ENCODE measurements around the gene FBXO46.

FBXO46 gene

DNA sequence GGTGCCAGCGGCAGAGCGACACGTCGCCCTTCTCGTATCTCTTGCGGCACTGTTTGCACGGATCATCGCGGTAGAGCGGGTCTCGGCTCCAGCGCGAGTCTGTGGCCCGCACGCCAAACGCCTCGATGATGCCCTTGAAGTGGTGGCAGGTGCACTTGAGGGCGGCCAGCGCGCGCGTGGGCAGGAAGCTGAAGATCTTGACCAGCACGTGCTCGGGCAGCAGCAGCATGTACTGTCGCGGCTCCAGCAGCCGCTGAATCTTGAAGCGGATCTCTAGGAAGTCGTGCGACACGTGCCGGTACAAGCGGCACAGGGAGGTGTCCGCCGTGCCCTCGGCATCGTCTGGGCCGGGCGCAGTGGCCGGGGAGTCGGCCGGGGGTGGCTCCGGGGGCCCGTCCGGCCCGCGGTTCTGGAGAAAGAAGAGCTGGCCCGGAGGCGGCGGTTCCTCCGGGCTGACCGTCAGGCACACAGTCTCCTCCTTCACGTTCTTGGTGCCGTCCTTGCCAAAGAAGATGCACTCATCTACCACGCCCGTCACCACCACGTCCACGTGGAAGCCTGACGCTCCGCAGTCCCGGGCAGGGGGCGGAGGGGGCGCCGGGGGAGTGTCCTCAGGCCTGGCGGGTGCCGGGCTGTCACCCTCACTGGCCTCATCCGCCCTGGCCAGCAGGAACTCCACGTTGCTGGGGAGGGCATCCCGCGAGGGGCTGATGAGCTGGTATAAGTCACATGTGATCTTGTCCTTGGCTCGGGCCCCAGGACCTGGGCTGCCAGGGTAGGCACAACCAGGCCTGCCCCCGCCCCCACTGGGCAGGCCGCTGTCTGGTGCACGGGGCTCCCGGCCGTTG, 18.6 kb downstream of the FBXO46 start:
- DNase-seq (ENCODE audit: low read depth), result no peak
- no peak overlapping the region for H3K4me3 ChIP-seq (ENCODE audit: low read length)
- TF ChIP-seq CTCF (IDR thresholded peaks at IDR 0.05; ENCODE audit: insufficient read depth, low read depth, low read length, missing control alignments), result no peak

DNA sequence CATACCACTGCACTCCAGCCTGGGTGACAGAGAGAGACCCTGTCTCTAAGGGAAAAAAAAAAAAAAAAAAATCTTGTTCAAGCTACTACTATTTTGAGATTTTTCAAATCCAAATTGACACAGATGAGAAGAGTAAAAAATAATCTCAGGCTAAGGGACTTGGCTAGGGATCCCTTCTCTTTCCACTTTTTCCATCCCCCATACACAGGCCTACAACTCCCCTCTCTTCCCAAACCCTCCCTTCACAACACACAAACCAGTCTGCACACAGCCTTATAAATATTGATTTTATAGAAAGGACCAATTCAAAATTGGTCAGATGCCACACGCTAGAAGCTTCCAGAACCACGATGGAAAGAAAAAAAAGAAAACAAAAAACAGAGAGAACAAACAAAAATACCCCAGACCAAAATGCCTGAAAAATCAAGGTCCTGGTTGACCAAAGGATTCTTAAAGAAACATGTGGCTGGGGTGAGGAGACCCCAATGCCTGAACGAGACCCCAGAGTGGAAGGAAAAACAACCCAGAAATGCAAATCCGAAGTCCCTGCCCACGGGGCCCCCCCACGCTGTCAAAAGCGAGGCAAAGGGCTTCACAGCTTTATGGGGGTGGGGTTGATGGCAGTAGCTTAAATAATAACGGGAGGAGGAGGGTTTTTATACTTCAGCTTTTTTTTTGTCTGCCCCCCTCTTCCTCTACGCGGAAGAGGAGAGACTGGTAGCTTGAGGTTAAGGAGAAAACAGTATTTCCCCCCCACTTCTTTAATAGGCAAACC, 20.2 kb downstream of the FBXO46 start:
- no peak overlapping the region for H3K4me3 ChIP-seq (ENCODE audit: low read length)
- no peak for DNase-seq (ENCODE audit: low read depth)
- no peak for TF ChIP-seq CTCF (IDR thresholded peaks at IDR 0.05; ENCODE audit: insufficient read depth, low read depth, low read length, missing control alignments)

GRCh38 chr19:45705710-45706415, 24.8 kb downstream of the FBXO46 start:
- TF ChIP-seq CTCF (IDR thresholded peaks at IDR 0.05; ENCODE audit: insufficient read depth, low read depth, low read length, missing control alignments), result no peak
- no peak for DNase-seq (ENCODE audit: low read depth)
- H3K4me3 ChIP-seq (ENCODE audit: low read length), result no peak overlapping the region

- DNase-seq (ENCODE audit: low read depth), result no peak
- H3K4me3 ChIP-seq (ENCODE audit: low read length), result no peak overlapping the region
- TF ChIP-seq CTCF (IDR thresholded peaks at IDR 0.05; ENCODE audit: insufficient read depth, low read depth, low read length, missing control alignments), result no peak
Observed at GRCh38 chr19:45705115-45705514, 25.6 kb downstream of the FBXO46 start.

GRCh38 chr19:45701676-45702075, 29.0 kb downstream of the FBXO46 start:
- TF ChIP-seq CTCF (IDR thresholded peaks at IDR 0.05; ENCODE audit: insufficient read depth, low read depth, low read length, missing control alignments), result no peak
- no peak overlapping the region for H3K4me3 ChIP-seq (ENCODE audit: low read length)
- DNase-seq (ENCODE audit: low read depth), result no peak

- TF ChIP-seq CTCF (IDR thresholded peaks at IDR 0.05; ENCODE audit: insufficient read depth, low read depth, low read length, missing control alignments), result peak; percentile 88
- peak overlapping the region; percentile 84 for H3K4me3 ChIP-seq (ENCODE audit: low read length)
- peak; percentile 73 for DNase-seq (ENCODE audit: low read depth)
Observed at GRCh38 chr19:45693106-45693788, 37.4 kb downstream of the FBXO46 start.

Measured in epithelial cell of esophagus (primary cell).